Right atrium auricular region (tissue), 2 donors: ENCODE results near the gene PIK3CG. TPM values are rescaled to one million over a fixed set of nuclear protein-coding genes. Genes with fewer than 3 reads are reported as not detected.

Experiments
- DNase-seq: peaks from one replicate; pipeline ENCODE4 v3.0.0-alpha.2; 2019; ENCODE audit warnings: low spot score
- H3K27ac ChIP-seq, 2 donors: fragments of 200-600 bp; sonication (generic); 1 replicate in 1 of 2; 2 replicates in 1 of 2; pipeline ENCODE4 v1.5.1; 2016 to 2019
- H3K27me3 ChIP-seq, 2 donors: fragments of 200-600 bp; sonication (generic); one replicate each; pipeline versions ENCODE4 v1.5.1 to v1.6.0; 2017 to 2019
- H3K36me3 ChIP-seq: fragments of 200-600 bp; sonication (generic); one replicate; pipeline ENCODE4 v1.5.1; 2016
- H3K4me1 ChIP-seq, 2 donors: fragments of 200-600 bp; sonication (generic); one replicate each; pipeline versions ENCODE4 v1.5.1 to v1.6.0; 2017 to 2019
- H3K4me3 ChIP-seq, 2 donors: fragments of 200-600 bp; sonication (generic); 1 replicate in 1 of 2; 2 replicates in 1 of 2; pipeline ENCODE4 v1.5.1; 2017 to 2019; ENCODE audit warnings: mild to moderate bottlenecking in 1 of 2, moderate library complexity in 1 of 2
- H3K9me3 ChIP-seq, 2 donors: fragments of 200-600 bp; sonication (generic); one replicate each; pipeline ENCODE4 v1.5.1; 2019
- total RNA-seq, 2 donors: library from RNA; depleted of rRNA; stranded (reverse); fragments of >200 nt; gene quantifications; one replicate each; pipeline ENCODE4 v1.1.0, GENCODE V29; 2016
- TF ChIP-seq, protein P1 (sequence below), 2 donors: fragments of 200-600 bp; sonication (generic); IDR thresholded peaks; one replicate each; pipeline ENCODE4 v1.5.1; 2019; ENCODE audit warnings: antibody characterized with exemption in 2 of 2

The PIK3CG gene
- total RNA-seq, 2 donors from 2014 or later = 0.82 to 3.0 TPM

DNA sequence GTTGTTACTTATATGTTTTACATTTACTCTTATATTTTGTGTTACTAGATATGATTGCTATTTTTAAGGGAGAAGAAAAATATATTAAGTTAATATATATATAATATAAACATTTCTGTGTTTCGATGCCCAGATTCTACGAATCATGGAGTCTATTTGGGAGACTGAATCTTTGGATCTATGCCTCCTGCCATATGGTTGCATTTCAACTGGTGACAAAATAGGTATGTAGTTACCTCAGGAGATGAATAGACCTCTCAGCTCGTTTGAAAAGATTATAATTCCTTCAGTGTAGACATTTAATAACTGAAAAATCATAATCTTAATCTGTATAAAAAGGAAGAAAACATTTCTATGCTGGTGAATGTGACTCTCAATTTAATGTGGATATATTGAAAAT, 16.9 kb downstream of the PIK3CG start:
- Histone ChIP-seq H3K4me1 (no peaks in the 10 kb centered on the region), H3K27ac (no peak overlapping the region), H3K36me3 (no peaks in the 10 kb centered on the region), H3K4me3 (no peak overlapping the region), H3K9me3 (no peaks in the 10 kb centered on the region), H3K27me3 (no peaks in the 10 kb centered on the region)
- DNase-seq = no peak
- TF ChIP-seq, protein P1, sequence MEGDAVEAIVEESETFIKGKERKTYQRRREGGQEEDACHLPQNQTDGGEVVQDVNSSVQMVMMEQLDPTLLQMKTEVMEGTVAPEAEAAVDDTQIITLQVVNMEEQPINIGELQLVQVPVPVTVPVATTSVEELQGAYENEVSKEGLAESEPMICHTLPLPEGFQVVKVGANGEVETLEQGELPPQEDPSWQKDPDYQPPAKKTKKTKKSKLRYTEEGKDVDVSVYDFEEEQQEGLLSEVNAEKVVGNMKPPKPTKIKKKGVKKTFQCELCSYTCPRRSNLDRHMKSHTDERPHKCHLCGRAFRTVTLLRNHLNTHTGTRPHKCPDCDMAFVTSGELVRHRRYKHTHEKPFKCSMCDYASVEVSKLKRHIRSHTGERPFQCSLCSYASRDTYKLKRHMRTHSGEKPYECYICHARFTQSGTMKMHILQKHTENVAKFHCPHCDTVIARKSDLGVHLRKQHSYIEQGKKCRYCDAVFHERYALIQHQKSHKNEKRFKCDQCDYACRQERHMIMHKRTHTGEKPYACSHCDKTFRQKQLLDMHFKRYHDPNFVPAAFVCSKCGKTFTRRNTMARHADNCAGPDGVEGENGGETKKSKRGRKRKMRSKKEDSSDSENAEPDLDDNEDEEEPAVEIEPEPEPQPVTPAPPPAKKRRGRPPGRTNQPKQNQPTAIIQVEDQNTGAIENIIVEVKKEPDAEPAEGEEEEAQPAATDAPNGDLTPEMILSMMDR (IDR thresholded peaks at IDR 0.05) = no peak

GRCh38 chr7:106883456-106884026, 18.5 kb downstream of the PIK3CG start:
- TF ChIP-seq, protein P1 (IDR thresholded peaks at IDR 0.05) = no peak
- no peak for DNase-seq

GRCh38 chr7:106885652-106886051, 20.6 kb downstream of the PIK3CG start:
- H3K9me3 ChIP-seq = no peaks in the 10 kb centered on the region
- no peak overlapping the region for H3K4me3 ChIP-seq
- TF ChIP-seq, protein P1 (IDR thresholded peaks at IDR 0.05) = no peak
- DNase-seq = no peak
- no peaks in the 10 kb centered on the region for H3K4me1 ChIP-seq
- H3K27me3 ChIP-seq = no peaks in the 10 kb centered on the region
- no peaks in the 10 kb centered on the region for H3K36me3 ChIP-seq
- no peak overlapping the region for H3K27ac ChIP-seq

More at GRCh38 chr7:106883456-106884026, 18.5 kb downstream of the PIK3CG start:
- no peaks in the 10 kb centered on the region for H3K4me1 ChIP-seq
- no peaks in the 10 kb centered on the region for H3K36me3 ChIP-seq
- H3K9me3 ChIP-seq = no peaks in the 10 kb centered on the region
- no peak overlapping the region for H3K4me3 ChIP-seq
- H3K27ac ChIP-seq = no peak overlapping the region
- H3K27me3 ChIP-seq = no peaks in the 10 kb centered on the region

DNA sequence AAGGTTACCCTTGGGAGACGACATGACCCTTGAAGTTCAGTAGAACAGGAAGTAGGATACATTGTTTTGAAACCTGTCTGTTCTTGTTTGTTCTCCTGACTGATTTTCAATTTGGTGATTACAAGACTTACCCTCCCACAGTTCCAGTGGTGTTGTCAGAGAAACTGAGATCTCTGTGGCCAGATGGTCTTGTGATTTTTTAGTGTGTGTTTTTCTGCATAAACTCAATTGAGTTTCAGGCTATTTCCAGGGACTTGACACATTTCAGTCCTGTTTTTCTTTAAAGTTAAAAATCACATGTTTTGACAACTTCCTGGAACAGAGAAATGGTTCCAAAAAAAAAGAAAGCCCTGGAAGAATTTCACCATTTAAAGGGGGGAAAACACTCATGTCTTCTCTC, 22.3 kb downstream of the PIK3CG start:
- H3K27ac ChIP-seq = no peak overlapping the region
- TF ChIP-seq, protein P1 (IDR thresholded peaks at IDR 0.05) = no peak
- no peaks in the 10 kb centered on the region for H3K4me1 ChIP-seq
- H3K27me3 ChIP-seq = no peaks in the 10 kb centered on the region
- no peaks in the 10 kb centered on the region for H3K36me3 ChIP-seq
- H3K4me3 ChIP-seq = no peak overlapping the region
- no peak for DNase-seq
- H3K9me3 ChIP-seq = no peaks in the 10 kb centered on the region

- Histone ChIP-seq H3K27me3 (no peaks in the 10 kb centered on the region), H3K27ac (no peak overlapping the region), H3K4me1 (no peaks in the 10 kb centered on the region), H3K4me3 (no peak overlapping the region), H3K36me3 (no peaks in the 10 kb centered on the region), H3K9me3 (no peaks in the 10 kb centered on the region)
- no peak for DNase-seq
- TF ChIP-seq, protein P1 (IDR thresholded peaks at IDR 0.05) = no peak
Measured at GRCh38 chr7:106888204-106888603, 23.1 kb downstream of the PIK3CG start.

- no peaks in the 10 kb centered on the region for H3K36me3 ChIP-seq
- H3K27ac ChIP-seq = no peak overlapping the region
- no peaks in the 10 kb centered on the region for H3K27me3 ChIP-seq
- H3K4me3 ChIP-seq = no peak overlapping the region
- no peak for DNase-seq
- TF ChIP-seq, protein P1 (IDR thresholded peaks at IDR 0.05) = no peak
- H3K4me1 ChIP-seq = no peaks in the 10 kb centered on the region
- H3K9me3 ChIP-seq = no peaks in the 10 kb centered on the region
Measured at GRCh38 chr7:106890952-106891351, 25.9 kb downstream of the PIK3CG start.
